Fibroblast of lung (primary cell): ENCODE data around the gene EPO.

ENCODE experiments used
- EZH2 ChIP-seq: IDR thresholded peaks from 2 replicates; pipeline ENCODE4 v1.5.1; 2012; ENCODE audit warnings: low read length, control low read depth, mild to moderate bottlenecking; ENCODE audit errors: missing control alignments
- TF ChIP-seq, protein P1 (sequence below), 2 donors: IDR thresholded peaks in 1 of 2; conservative IDR thresholded peaks in 1 of 2; 1 replicate in 1 of 2; 2 replicates in 1 of 2; pipeline ENCODE4 v1.5.1; 2011 to 2012; ENCODE audit warnings: low read length in 2 of 2, control low read depth in 1 of 2, inconsistent platforms in 1 of 2, low read depth in 1 of 2, mild to moderate bottlenecking in 1 of 2

DNA sequence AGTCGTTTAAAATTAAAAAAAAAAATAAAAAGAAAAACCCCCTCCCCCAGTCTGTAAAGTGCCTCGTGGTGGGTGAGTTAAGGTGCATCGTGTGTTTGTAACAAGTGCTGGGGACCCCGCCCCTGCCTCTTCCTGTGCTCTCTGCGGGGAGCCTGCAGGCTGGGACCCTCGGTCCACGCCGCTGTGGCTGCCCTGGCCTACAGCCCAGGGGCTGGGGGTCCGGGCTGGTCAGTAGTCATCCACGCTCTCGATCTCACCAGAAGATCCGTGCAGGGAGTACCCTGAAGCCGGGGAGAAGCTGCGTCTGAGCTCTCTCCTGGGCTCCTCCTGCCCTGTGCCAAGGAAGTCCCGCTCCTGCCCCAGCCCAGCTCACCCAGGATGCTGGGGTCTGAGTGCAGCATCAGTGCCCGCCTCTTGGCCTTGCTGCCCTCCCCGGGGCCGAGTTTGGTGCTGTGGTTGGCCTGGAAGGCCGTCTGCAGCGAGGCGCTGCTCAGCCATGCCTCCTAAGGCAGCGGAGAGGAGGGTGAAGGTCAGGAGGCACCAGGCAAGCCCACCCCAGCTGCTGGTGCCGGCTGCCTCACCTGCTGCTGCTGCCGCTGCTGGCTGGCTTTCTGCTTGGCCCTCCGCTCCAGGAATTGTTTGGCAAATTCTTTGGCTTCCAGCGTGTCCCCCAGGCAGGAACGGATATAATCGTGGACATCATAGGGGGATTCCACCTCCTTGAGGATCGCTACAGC, 38.6 kb upstream of the EPO start:
- TF ChIP-seq, protein P1, sequence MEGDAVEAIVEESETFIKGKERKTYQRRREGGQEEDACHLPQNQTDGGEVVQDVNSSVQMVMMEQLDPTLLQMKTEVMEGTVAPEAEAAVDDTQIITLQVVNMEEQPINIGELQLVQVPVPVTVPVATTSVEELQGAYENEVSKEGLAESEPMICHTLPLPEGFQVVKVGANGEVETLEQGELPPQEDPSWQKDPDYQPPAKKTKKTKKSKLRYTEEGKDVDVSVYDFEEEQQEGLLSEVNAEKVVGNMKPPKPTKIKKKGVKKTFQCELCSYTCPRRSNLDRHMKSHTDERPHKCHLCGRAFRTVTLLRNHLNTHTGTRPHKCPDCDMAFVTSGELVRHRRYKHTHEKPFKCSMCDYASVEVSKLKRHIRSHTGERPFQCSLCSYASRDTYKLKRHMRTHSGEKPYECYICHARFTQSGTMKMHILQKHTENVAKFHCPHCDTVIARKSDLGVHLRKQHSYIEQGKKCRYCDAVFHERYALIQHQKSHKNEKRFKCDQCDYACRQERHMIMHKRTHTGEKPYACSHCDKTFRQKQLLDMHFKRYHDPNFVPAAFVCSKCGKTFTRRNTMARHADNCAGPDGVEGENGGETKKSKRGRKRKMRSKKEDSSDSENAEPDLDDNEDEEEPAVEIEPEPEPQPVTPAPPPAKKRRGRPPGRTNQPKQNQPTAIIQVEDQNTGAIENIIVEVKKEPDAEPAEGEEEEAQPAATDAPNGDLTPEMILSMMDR (conservative IDR thresholded peaks at IDR 0.05 in 1 of 2, IDR thresholded peaks at IDR 0.05 in 1 of 2; ENCODE audit: low read depth in 1 of 2, low read length in 2 of 2), result no peak
- no peak for TF ChIP-seq EZH2
